Thyroid gland (tissue), 4 donors: ENCODE data around the gene GSN. TPM values are rescaled to one million over a fixed set of nuclear protein-coding genes. Genes with fewer than 3 reads are reported as not detected.

Experiments used
- DNase-seq, 2 donors: peaks; one replicate each; pipeline ENCODE4 v3.0.0-alpha.2; 2019
- H3K27ac ChIP-seq, 3 donors: fragments of 200-600 bp; sonication (generic); 1 replicate in 2 of 3; 2 replicates in 1 of 3; pipeline ENCODE4 v1.5.1; 2016 to 2019; ENCODE audit warnings: mild to moderate bottlenecking in 1 of 3, moderate library complexity in 1 of 3
- H3K27me3 ChIP-seq: fragments of 200-600 bp; sonication (generic); one replicate; pipeline ENCODE4 v1.5.1; 2019
- H3K36me3 ChIP-seq, 2 donors: fragments of 200-600 bp; sonication (generic); one replicate each; pipeline ENCODE4 v1.5.1; 2016 to 2019
- H3K4me1 ChIP-seq, 2 donors: fragments of 200-600 bp; sonication (generic); one replicate each; pipeline ENCODE4 v1.5.1; 2017 to 2019
- H3K4me3 ChIP-seq, 3 donors: fragments of 200-600 bp; sonication (generic); replicated peaks in 1 of 3; 1 replicate in 2 of 3; 2 replicates in 1 of 3; pipeline ENCODE4 v1.5.1; 2016; ENCODE audit warnings: mild to moderate bottlenecking in 1 of 3
- H3K9me3 ChIP-seq: fragments of 200-600 bp; sonication (generic); one replicate; pipeline ENCODE4 v1.5.1; 2017
- POLR2A ChIP-seq, 2 donors: fragments of 450-650 bp; IDR thresholded peaks; one replicate each; pipeline ENCODE4 v1.6.1; 2017; ENCODE audit warnings: antibody characterized with exemption in 2 of 2, mild to moderate bottlenecking in 2 of 2, moderate library complexity in 1 of 2
- WGBS, 2 donors: methylation state at CpG; one replicate each; pipeline ENCODE4 v1.1.5; 2017; 5-methylcytosine and 5-hydroxymethylcytosine counted together
- intact Hi-C: fragments of 100-400 bp; cut with DNase I; formaldehyde crosslinking; loops from one replicate; pipeline ENCODE4 v1.15.1; 2023
- total RNA-seq, 4 donors: library from RNA; depleted of rRNA; stranded (reverse); fragments of >200 nt; gene quantifications; one replicate each; pipeline ENCODE4 v1.2.3, GENCODE V29; 2016
- TF ChIP-seq, protein P1 (sequence below), 6 experiments: fragments of 200-600 bp in 3 of 6; fragments of 450-650 bp in 3 of 6; sonication (generic) in 3 of 6; IDR thresholded peaks; one replicate each; pipeline ENCODE4 v1.5.1; 2016 to 2019; ENCODE audit warnings: antibody characterized with exemption in 6 of 6, mild to moderate bottlenecking in 2 of 6, inconsistent platforms in 1 of 6, moderate library complexity in 1 of 6

The GSN gene
- total RNA-seq, 4 donors from 2014 or later = 1,151 to 1,624 (median 1,443) TPM

DNA sequence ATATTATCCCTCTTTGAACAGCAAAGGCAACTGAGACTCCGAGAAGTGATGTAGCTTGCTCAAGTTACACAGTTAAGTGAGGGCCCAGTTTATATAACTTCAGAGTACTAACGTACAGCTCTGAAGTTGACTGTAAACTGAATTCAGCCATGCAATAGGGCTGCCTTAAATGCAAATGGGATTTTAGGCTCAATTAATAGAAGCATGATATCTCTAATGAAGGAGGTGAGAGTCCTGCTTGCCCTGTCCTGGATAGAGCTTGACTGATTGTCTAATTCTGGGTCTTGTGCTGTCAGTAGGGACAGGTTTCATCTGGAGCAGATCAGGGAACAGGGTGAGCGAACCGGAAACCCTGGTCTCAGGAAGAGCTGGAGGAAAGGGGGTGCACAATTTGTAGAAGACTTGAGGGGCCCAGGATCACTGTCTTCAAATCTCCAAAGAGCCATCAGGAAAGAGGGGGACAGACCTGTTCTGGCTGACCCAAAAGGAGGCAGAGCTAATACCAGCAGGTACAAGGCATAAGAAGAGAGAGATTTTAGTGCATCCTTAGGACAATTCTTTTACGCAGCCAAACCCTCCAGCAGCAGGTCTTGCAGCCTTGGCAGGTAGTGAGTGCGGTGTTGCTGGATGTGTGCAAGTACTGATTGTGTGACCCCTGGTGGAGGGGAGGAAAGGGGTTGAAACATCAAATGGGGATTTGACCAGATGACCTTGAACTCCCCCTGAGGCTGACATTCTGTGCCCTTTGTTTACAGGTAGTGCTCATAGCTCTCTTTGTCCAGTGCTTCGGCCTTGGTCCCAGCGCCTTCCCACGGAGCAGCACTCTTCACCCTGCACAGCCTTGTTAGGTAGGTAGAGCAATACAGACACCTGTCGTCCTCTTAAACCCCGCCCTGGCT is 13.0 kb downstream of the GSN start:
- Histone ChIP-seq H3K36me3 (no peaks in the 10 kb centered on the region), H3K4me1 (peaks cover 59 to 89% of the 10 kb centered on the region in 2 donors), H3K27ac (peak overlapping the region; percentile 84 to 95 (median 93)), H3K27me3 (no peaks in the 10 kb centered on the region), H3K9me3 (no peaks in the 10 kb centered on the region), H3K4me3 (no peak overlapping the region)
- intact Hi-C loops = no loop called here
- no peak for DNase-seq
- TF ChIP-seq POLR2A (IDR thresholded peaks at IDR 0.05) = peak in 1 of 2 donors; percentile 79
- TF ChIP-seq, protein P1, sequence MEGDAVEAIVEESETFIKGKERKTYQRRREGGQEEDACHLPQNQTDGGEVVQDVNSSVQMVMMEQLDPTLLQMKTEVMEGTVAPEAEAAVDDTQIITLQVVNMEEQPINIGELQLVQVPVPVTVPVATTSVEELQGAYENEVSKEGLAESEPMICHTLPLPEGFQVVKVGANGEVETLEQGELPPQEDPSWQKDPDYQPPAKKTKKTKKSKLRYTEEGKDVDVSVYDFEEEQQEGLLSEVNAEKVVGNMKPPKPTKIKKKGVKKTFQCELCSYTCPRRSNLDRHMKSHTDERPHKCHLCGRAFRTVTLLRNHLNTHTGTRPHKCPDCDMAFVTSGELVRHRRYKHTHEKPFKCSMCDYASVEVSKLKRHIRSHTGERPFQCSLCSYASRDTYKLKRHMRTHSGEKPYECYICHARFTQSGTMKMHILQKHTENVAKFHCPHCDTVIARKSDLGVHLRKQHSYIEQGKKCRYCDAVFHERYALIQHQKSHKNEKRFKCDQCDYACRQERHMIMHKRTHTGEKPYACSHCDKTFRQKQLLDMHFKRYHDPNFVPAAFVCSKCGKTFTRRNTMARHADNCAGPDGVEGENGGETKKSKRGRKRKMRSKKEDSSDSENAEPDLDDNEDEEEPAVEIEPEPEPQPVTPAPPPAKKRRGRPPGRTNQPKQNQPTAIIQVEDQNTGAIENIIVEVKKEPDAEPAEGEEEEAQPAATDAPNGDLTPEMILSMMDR (IDR thresholded peaks at IDR 0.05) = no peak
- WGBS, 2 donors = 50 to 60% methylated on average over 11 of the region's 11 CpGs

DNA sequence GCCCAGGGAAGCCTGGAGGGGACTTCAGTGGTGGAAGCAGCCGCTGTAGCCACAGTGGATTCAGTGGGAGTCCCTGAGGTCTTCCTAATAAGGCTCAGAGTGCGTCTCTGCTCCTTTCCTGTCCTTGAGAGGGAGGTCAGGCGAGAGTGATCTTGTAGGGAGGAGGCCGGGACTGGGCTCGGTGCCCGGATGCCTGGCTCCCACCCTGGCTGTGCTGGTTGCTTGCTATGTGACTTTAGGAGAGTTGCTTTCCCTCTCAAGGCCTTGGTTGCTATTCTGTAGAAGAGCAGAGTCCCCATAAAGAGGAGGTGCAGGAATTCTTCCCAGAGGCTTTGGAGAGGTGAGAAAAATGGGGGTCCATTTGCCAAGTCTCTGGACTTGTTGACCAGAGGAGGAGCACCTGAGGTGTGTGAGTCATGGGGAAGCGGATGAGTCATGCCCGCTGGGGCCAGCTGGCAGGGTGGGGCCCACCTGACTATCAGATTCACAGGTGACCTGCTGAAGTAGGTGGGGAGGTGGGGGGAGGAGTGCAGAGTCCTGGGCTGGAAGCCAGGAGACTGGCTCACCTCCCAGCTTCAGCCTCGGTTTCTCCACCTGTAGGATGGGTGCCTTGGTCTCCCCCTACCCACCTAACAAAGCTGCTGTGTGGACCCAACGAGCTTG is 13.8 kb downstream of the GSN start:
- Histone ChIP-seq H3K4me1 (peaks cover 67 to 96% of the 10 kb centered on the region in 2 donors), H3K27me3 (no peaks in the 10 kb centered on the region), H3K36me3 (no peaks in the 10 kb centered on the region), H3K9me3 (no peaks in the 10 kb centered on the region), H3K27ac (peak overlapping the region; percentile 84 to 95 (median 93)), H3K4me3 (no peak overlapping the region)
- peak; percentile 97 to 98 for DNase-seq
- TF ChIP-seq, protein P1 (IDR thresholded peaks at IDR 0.05) = no peak
- TF ChIP-seq POLR2A (IDR thresholded peaks at IDR 0.05) = peak in 1 of 2 donors; percentile 15
- 20 to 25% methylated on average over 10 of the region's 10 CpGs for WGBS, 2 donors
- intact Hi-C loops = no loop called here

DNA sequence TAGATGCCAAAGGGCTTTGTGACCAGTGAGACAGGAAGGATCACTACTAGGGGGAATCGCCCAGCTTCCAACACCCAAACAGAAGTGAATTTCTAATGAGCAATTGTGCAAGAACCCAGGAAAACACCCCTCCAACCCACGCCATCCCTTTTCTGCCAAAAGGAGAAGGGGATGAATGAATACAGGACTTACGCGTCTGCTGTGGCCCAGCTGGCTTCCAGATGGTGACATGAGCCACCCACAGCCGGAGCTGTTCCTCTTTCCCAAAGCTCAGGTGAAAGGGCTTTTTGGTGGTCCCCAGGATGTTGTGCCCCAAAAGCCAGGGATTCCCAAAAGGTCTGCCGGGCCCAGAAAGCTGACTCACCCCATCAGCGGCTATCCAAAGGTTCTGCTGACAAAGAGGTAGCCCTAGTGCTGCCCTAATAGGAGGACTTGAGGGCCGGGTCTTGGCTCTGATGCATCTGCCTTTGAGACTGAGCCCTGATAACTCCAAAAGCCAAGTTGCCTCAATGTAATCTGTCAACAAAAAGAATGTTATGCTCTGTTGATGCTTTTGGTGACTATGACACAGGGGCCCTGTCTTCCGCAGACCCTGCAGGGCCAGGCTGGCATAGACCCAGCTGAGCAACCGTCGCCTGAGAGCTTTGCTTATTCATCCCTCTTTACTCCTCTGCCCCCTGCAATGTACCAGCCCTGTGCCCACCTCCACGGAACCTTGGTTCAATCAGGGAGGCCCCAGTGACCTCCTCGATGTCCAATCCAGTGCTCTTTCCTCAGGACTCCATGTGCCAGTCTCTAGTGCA is 14.5 kb downstream of the GSN start:
- Histone ChIP-seq H3K4me1 (peaks cover 75 to 100% of the 10 kb centered on the region in 2 donors), H3K27me3 (no peaks in the 10 kb centered on the region), H3K4me3 (no peak overlapping the region), H3K27ac (peak overlapping the region; percentile 84 to 95 (median 93)), H3K36me3 (no peaks in the 10 kb centered on the region), H3K9me3 (no peaks in the 10 kb centered on the region)
- no peak for TF ChIP-seq POLR2A (IDR thresholded peaks at IDR 0.05)
- TF ChIP-seq, protein P1 (IDR thresholded peaks at IDR 0.05) = no peak
- WGBS, 2 donors = 61 to 64% methylated on average over 9 to 13 of the region's 13 CpGs
- intact Hi-C loops = no loop called here
- DNase-seq = peak; percentile 48 to 51

DNA sequence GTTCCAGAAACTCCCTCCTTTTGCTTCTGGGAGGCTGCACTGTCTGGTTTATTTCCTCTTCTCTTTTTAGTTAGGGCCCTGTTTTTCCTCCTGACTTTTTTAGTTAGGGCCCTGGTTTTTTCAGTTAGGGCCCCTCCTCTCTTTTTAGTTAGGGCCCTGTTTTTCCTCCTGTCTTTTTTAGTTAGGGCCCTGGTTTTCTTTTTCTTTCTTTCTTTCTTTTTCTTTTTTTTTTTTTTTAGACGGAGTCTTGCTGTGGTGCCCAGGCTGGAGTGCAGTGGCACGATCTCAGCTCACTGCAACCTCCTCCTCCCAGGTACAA is 15.1 kb downstream of the GSN start:
- H3K4me3 ChIP-seq = no peak overlapping the region
- H3K4me1 ChIP-seq = peaks cover 80 to 100% of the 10 kb centered on the region in 2 donors
- H3K27ac ChIP-seq = peak overlapping the region; percentile 84 to 95 (median 93)
- no peak for DNase-seq
- no peaks in the 10 kb centered on the region for H3K9me3 ChIP-seq
- TF ChIP-seq POLR2A (IDR thresholded peaks at IDR 0.05) = no peak
- TF ChIP-seq, protein P1 (IDR thresholded peaks at IDR 0.05) = no peak
- H3K36me3 ChIP-seq = no peaks in the 10 kb centered on the region
- intact Hi-C loops = no loop called here
- 69 to 81% methylated on average over 2 of the region's 2 CpGs for WGBS, 2 donors
- H3K27me3 ChIP-seq = no peaks in the 10 kb centered on the region
